Pons (tissue), 1 donor: ENCODE measurements around the gene NUDT5.
A peak's percentile ranks its signal among the peaks of the same experiment; 100 is the strongest.

Experiments
- DNase-seq: peaks from one replicate; pipeline ENCODE4 v3.0.0-alpha.2; 2016; ENCODE audit warnings: low spot score

NUDT5 gene

GRCh38 chr10:12162927-12163326, 32.8 kb downstream of the NUDT5 start:
- no peak for DNase-seq

- DNase-seq: no peak
Observed at GRCh38 chr10:12160664-12161063, 35.0 kb downstream of the NUDT5 start.

GRCh38 chr10:12158111-12158510, 37.6 kb downstream of the NUDT5 start:
- DNase-seq: no peak

GRCh38 chr10:12156367-12157123, 39.1 kb downstream of the NUDT5 start:
- no peak for DNase-seq

GRCh38 chr10:12154516-12154915, 41.2 kb downstream of the NUDT5 start:
- no peak for DNase-seq

GRCh38 chr10:12150163-12150562, 45.5 kb downstream of the NUDT5 start:
- no peak for DNase-seq

- DNase-seq: no peak
Observed at GRCh38 chr10:12144538-12144937, 51.2 kb downstream of the NUDT5 start.

- no peak for DNase-seq
Observed at GRCh38 chr10:12140038-12140437, 55.7 kb downstream of the NUDT5 start.

GRCh38 chr10:12135631-12136030, 60.1 kb downstream of the NUDT5 start:
- no peak for DNase-seq

- DNase-seq: peak; percentile 84
Observed at GRCh38 chr10:12130237-12130872, 65.3 kb downstream of the NUDT5 start.

GRCh38 chr10:12129222-12130111, 66.2 kb downstream of the NUDT5 start, which contains the start of gene SEC61A2:
Gene SEC61A2 (plus strand): TSS chr10:12129677. CDS start chr10:12129788, 111 bp downstream.
- peak; percentile 90 for DNase-seq

GRCh38 chr10:12121673-12122072, 74.0 kb downstream of the NUDT5 start:
- no peak for DNase-seq
